Measurements from ENCODE around the gene ENOX1.

ENOX1 gene

GRCh38 chr13:43389573-43389972 is 397.2 kb downstream of the ENOX1 start:
- Mint-ChIP-seq H3K27me3 (peaks cover 7% of the 10 kb centered on the region), H3K4me1 (no peaks in the 10 kb centered on the region), H3K36me3 (no peaks in the 10 kb centered on the region), H3K9me3 (no peaks in the 10 kb centered on the region), H3K27ac (no peak overlapping the region), H3K4me3 (no peak overlapping the region)
- CTCF ChIA-PET: no interaction called here
- DNase-seq: no peak

GRCh38 chr13:43388282-43389034 is 398.3 kb downstream of the ENOX1 start:
- H3K27ac Mint-ChIP-seq: no peak overlapping the region
- no peaks in the 10 kb centered on the region for H3K36me3 Mint-ChIP-seq
- CTCF ChIA-PET: no interaction called here
- H3K4me3 Mint-ChIP-seq: no peak overlapping the region
- no peaks in the 10 kb centered on the region for H3K9me3 Mint-ChIP-seq
- no peaks in the 10 kb centered on the region for H3K4me1 Mint-ChIP-seq
- H3K27me3 Mint-ChIP-seq: peaks cover 7% of the 10 kb centered on the region
- no peak for DNase-seq

- peaks cover 7% of the 10 kb centered on the region for H3K27me3 Mint-ChIP-seq
- no peak for DNase-seq
- H3K4me3 Mint-ChIP-seq: no peak overlapping the region
- H3K27ac Mint-ChIP-seq: no peak overlapping the region
- H3K9me3 Mint-ChIP-seq: no peaks in the 10 kb centered on the region
- H3K36me3 Mint-ChIP-seq: no peaks in the 10 kb centered on the region
- CTCF ChIA-PET: no interaction called here
- H3K4me1 Mint-ChIP-seq: no peaks in the 10 kb centered on the region
Observed at GRCh38 chr13:43387880-43388279, 398.9 kb downstream of the ENOX1 start.

- CTCF ChIA-PET: no interaction called here
- no peaks in the 10 kb centered on the region for H3K9me3 Mint-ChIP-seq
- peaks cover 7% of the 10 kb centered on the region for H3K27me3 Mint-ChIP-seq
Observed at GRCh38 chr13:43383498-43384165, 403.1 kb downstream of the ENOX1 start.

GRCh38 chr13:43379738-43380137 is 407.0 kb downstream of the ENOX1 start:
- CTCF ChIA-PET: no interaction called here
- Mint-ChIP-seq H3K4me1 (no peaks in the 10 kb centered on the region), H3K9me3 (no peaks in the 10 kb centered on the region), H3K36me3 (no peaks in the 10 kb centered on the region), H3K4me3 (no peak overlapping the region), H3K27me3 (peaks cover 1% of the 10 kb centered on the region), H3K27ac (no peak overlapping the region)
- no peak for DNase-seq

More at GRCh38 chr13:43383498-43384165, 403.1 kb downstream of the ENOX1 start:
- DNase-seq: no peak
- H3K27ac Mint-ChIP-seq: no peak overlapping the region
- no peaks in the 10 kb centered on the region for H3K36me3 Mint-ChIP-seq
- H3K4me1 Mint-ChIP-seq: no peaks in the 10 kb centered on the region
- H3K4me3 Mint-ChIP-seq: no peak overlapping the region

- DNase-seq: no peak
- Mint-ChIP-seq H3K36me3 (no peaks in the 10 kb centered on the region), H3K27ac (no peak overlapping the region), H3K4me1 (peaks cover 4% of the 10 kb centered on the region), H3K27me3 (peaks cover 5% of the 10 kb centered on the region), H3K9me3 (no peaks in the 10 kb centered on the region), H3K4me3 (no peak overlapping the region)
- CTCF ChIA-PET: no interaction called here
Observed at GRCh38 chr13:43377973-43378372, 408.8 kb downstream of the ENOX1 start.

- Mint-ChIP-seq H3K36me3 (no peaks in the 10 kb centered on the region), H3K4me1 (peaks cover 12% of the 10 kb centered on the region), H3K27ac (no peak overlapping the region), H3K4me3 (no peak overlapping the region), H3K27me3 (peaks cover 5% of the 10 kb centered on the region), H3K9me3 (no peaks in the 10 kb centered on the region)
- DNase-seq: no peak
- CTCF ChIA-PET: no interaction called here
Observed at GRCh38 chr13:43377149-43377548, 409.6 kb downstream of the ENOX1 start.

- H3K4me3 Mint-ChIP-seq: no peak overlapping the region
- CTCF ChIA-PET: no interaction called here
- H3K9me3 Mint-ChIP-seq: no peaks in the 10 kb centered on the region
- peaks cover 14% of the 10 kb centered on the region for H3K4me1 Mint-ChIP-seq
- no peak overlapping the region for H3K27ac Mint-ChIP-seq
- H3K36me3 Mint-ChIP-seq: no peaks in the 10 kb centered on the region
- DNase-seq: no peak
- peaks cover 5% of the 10 kb centered on the region for H3K27me3 Mint-ChIP-seq
Observed at GRCh38 chr13:43376596-43376995, 410.2 kb downstream of the ENOX1 start.

- Mint-ChIP-seq H3K4me3 (no peak overlapping the region), H3K27me3 (peaks cover 5% of the 10 kb centered on the region), H3K36me3 (no peaks in the 10 kb centered on the region), H3K27ac (no peak overlapping the region), H3K9me3 (no peaks in the 10 kb centered on the region), H3K4me1 (peaks cover 14% of the 10 kb centered on the region)
- CTCF ChIA-PET: interaction anchor here (0.6 kb wide), 2 partner anchors 379 to 714 kb away, joined by 3 read pairs; no protein-coding TSS in a partner anchor
- DNase-seq: no peak
Observed at GRCh38 chr13:43375797-43376465, 410.8 kb downstream of the ENOX1 start.

- Mint-ChIP-seq H3K4me3 (no peak overlapping the region), H3K4me1 (peaks cover 14% of the 10 kb centered on the region), H3K27ac (no peak overlapping the region), H3K27me3 (peaks cover 5% of the 10 kb centered on the region), H3K36me3 (no peaks in the 10 kb centered on the region), H3K9me3 (no peaks in the 10 kb centered on the region)
- DNase-seq: no peak
- CTCF ChIA-PET: no interaction called here
Observed at GRCh38 chr13:43374621-43375020, 412.2 kb downstream of the ENOX1 start.

GRCh38 chr13:43373400-43373799 is 413.4 kb downstream of the ENOX1 start:
- no peak for DNase-seq
- Mint-ChIP-seq H3K27me3 (peaks cover 5% of the 10 kb centered on the region), H3K4me3 (no peak overlapping the region), H3K4me1 (peaks cover 21% of the 10 kb centered on the region), H3K27ac (no peak overlapping the region), H3K9me3 (no peaks in the 10 kb centered on the region), H3K36me3 (no peaks in the 10 kb centered on the region)
- CTCF ChIA-PET: no interaction called here

GRCh38 chr13:43370842-43371241 is 415.9 kb downstream of the ENOX1 start:
- no peaks in the 10 kb centered on the region for H3K9me3 Mint-ChIP-seq
- H3K36me3 Mint-ChIP-seq: no peaks in the 10 kb centered on the region
- H3K27me3 Mint-ChIP-seq: peaks cover 5% of the 10 kb centered on the region
- no peak overlapping the region for H3K27ac Mint-ChIP-seq
- no peak for DNase-seq
- H3K4me1 Mint-ChIP-seq: peaks cover 34% of the 10 kb centered on the region
- H3K4me3 Mint-ChIP-seq: no peak overlapping the region
- CTCF ChIA-PET: no interaction called here

- Mint-ChIP-seq H3K9me3 (no peaks in the 10 kb centered on the region), H3K4me1 (peaks cover 34% of the 10 kb centered on the region), H3K36me3 (no peaks in the 10 kb centered on the region), H3K4me3 (no peak overlapping the region), H3K27ac (no peak overlapping the region), H3K27me3 (peaks cover 5% of the 10 kb centered on the region)
- DNase-seq: no peak
- CTCF ChIA-PET: no interaction called here
Observed at GRCh38 chr13:43369319-43369718, 417.5 kb downstream of the ENOX1 start.

- Mint-ChIP-seq H3K9me3 (no peaks in the 10 kb centered on the region), H3K27me3 (no peaks in the 10 kb centered on the region), H3K27ac (peak overlapping the region; percentile 88), H3K36me3 (no peaks in the 10 kb centered on the region), H3K4me3 (peak overlapping the region; percentile 49), H3K4me1 (peaks cover 30% of the 10 kb centered on the region)
- CTCF ChIA-PET: interaction anchor here (0.7 to 1.1 kb wide), 2 partner anchors 12 to 23 kb away, joined by 3 read pairs; no protein-coding TSS in a partner anchor
- peak; percentile 24 for DNase-seq
Observed at GRCh38 chr13:43368003-43368402, 418.8 kb downstream of the ENOX1 start.

GRCh38 chr13:43365039-43365344 is 421.8 kb downstream of the ENOX1 start:
- H3K27me3 Mint-ChIP-seq: no peaks in the 10 kb centered on the region
- H3K9me3 Mint-ChIP-seq: no peaks in the 10 kb centered on the region
- H3K36me3 Mint-ChIP-seq: no peaks in the 10 kb centered on the region
- no peak overlapping the region for H3K4me3 Mint-ChIP-seq
- peaks cover 20% of the 10 kb centered on the region for H3K4me1 Mint-ChIP-seq
- CTCF ChIA-PET: no interaction called here
- no peak overlapping the region for H3K27ac Mint-ChIP-seq
- no peak for DNase-seq

All from activated naive CD4-positive, alpha-beta T cell treated with anti-CD3 and anti-CD28 coated beads, Interleukin-2, amount 10 ng/mL, durations not matched to agents 7 days and 5 days (primary cell).